Mucosa of stomach (tissue), 1 donor: ENCODE data around the gene ZMAT5.

ENCODE experiments used
- H3K27me3 ChIP-seq: one replicate; pipeline ENCODE4 v1.7.0; 2013; ENCODE audit warnings: mild to moderate bottlenecking, low read length; ENCODE audit not compliant: control insufficient read depth, insufficient read depth
- H3K36me3 ChIP-seq: one replicate; pipeline ENCODE4 v1.7.0; 2013; ENCODE audit warnings: low read length; ENCODE audit not compliant: control insufficient read depth, insufficient read depth
- H3K4me1 ChIP-seq: one replicate; pipeline ENCODE4 v1.7.0; 2013; ENCODE audit warnings: mild to moderate bottlenecking, low read length; ENCODE audit not compliant: control insufficient read depth, insufficient read depth
- H3K4me3 ChIP-seq: one replicate; pipeline ENCODE4 v1.7.0; 2013; ENCODE audit warnings: low read length
- H3K9ac ChIP-seq: one replicate; pipeline ENCODE4 v1.7.0; 2013; ENCODE audit warnings: mild to moderate bottlenecking, low read length, moderate library complexity
- H3K9me3 ChIP-seq: one replicate; pipeline ENCODE4 v1.7.0; 2013; ENCODE audit warnings: mild to moderate bottlenecking, low read length, moderate library complexity; ENCODE audit not compliant: control insufficient read depth
- donor health status: Pancreatic carcinoma.

The ZMAT5 gene

DNA sequence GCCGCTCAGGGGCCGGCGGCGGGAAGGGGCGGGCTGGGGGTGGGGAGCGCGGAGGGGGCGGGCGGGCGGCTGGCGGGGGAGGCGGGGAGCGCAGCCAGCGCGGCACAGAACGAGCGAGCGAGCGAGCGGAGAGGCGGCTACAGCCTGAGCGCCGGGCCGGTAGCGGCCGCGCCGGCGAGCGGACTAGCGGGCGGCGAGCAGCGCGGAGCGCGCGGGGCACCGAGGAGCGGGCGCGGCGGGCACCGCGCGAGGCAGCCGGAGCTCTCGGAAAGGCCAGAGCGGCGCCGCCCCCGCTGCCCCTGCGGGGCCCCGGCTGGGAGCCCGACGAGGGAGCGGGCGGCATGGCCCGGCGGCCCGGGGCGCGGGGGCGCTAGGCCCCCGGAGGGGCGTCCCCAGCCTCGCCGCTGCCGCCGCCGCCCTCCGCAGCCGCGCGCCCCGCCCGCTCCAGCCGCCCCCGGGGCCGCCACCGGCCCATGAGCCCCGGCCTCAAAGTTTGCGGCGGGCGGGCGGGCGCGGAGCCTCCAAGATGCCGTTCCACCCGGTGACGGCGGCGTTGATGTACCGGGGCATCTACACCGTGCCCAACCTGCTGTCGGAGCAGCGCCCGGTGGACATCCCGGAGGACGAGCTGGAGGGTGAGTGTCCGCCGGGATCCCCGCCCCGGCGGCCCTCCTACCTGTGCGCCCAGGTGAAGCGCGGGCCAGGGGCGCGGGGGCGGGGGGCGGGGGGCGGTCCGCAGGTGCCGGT lies 46.7 kb downstream of the ZMAT5 start, which contains the start of gene CABP7:
Gene CABP7, plus strand, starts transcription at position 105 of the 747 bp plus-strand sequence. Its CDS starts 422 bp downstream, at position 527.
- peaks cover 52% of the 10 kb centered on the region for H3K27me3 ChIP-seq
- H3K36me3 ChIP-seq, result no peaks in the 10 kb centered on the region
- no peak within 1 kb of the TSS for H3K4me3 ChIP-seq
- H3K9me3 ChIP-seq, result no peaks in the 10 kb centered on the region
- no peaks in the 10 kb centered on the region for H3K4me1 ChIP-seq
- H3K9ac ChIP-seq, result no peak within 1 kb of the TSS

DNA sequence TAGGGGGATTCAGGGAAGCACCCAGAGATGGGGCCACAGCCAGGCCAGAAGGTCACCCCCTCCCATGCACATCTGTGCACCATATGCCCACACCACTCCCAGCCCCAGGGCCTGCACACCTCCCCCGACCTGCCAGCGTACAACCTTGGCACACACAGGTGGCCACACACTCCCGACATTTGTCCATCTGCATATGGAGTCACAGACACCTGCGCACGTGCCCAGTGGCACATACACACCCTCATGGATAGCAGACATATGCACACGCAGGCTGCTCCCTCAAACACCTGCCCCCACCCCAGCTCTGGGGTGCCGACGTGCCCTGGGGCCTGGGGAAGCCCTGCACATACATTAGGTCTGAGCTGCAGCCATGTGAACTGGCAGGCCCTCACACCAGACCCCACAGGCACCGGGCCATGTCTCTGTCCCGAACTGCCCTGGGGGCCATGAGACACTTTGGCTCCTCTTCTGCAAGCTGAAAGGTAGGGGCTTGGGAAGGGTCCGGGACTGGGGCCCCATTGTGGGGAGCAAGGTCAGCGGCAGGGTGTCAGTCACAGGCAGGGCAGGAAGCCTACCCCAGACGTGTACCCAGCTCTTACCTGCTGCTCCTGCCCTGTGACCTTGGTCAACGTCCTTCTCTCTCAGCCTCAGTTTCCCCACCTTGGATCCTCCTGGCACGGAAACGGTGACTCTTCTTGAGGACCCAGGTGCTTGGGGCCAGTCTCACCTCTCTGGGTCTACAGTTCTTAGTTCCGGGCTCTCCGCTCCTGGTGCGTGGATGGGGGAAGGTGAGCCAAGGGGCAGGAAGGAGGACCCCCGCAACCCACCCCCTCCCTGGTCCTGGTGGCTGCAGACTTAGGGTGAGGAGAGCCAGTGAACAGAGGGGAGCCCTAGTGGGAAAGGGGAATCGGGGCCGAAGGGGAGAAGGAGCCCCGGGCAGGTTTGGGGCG lies 47.6 kb downstream of the ZMAT5 start:
- no peaks in the 10 kb centered on the region for H3K9me3 ChIP-seq
- H3K27me3 ChIP-seq, result peaks cover 61% of the 10 kb centered on the region
- H3K4me3 ChIP-seq, result no peak overlapping the region
- H3K36me3 ChIP-seq, result no peaks in the 10 kb centered on the region
- H3K4me1 ChIP-seq, result no peaks in the 10 kb centered on the region
- no peak overlapping the region for H3K9ac ChIP-seq

DNA sequence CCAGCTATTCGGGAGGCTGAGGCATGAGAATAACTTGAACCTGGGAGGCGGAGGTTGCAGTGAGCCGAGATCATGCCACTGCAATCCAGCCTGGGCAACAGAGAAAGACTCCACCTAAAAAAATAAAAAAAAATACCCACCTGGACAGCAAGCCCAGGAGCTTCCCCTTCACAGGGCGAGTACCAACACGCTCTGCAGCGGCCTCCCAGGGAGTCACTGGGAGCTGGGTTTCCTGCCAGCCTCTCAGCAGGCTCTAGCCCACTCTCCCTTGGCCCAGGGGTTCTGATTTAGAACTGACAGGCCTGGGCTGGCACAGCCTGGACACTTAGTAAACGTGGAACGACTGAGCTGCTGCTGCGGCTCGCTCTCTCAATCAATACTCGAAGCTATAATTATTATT lies 49.0 kb downstream of the ZMAT5 start:
- no peak overlapping the region for H3K9ac ChIP-seq
- no peaks in the 10 kb centered on the region for H3K4me1 ChIP-seq
- peaks cover 67% of the 10 kb centered on the region for H3K27me3 ChIP-seq
- H3K9me3 ChIP-seq, result no peaks in the 10 kb centered on the region
- no peaks in the 10 kb centered on the region for H3K36me3 ChIP-seq
- H3K4me3 ChIP-seq, result no peak overlapping the region

DNA sequence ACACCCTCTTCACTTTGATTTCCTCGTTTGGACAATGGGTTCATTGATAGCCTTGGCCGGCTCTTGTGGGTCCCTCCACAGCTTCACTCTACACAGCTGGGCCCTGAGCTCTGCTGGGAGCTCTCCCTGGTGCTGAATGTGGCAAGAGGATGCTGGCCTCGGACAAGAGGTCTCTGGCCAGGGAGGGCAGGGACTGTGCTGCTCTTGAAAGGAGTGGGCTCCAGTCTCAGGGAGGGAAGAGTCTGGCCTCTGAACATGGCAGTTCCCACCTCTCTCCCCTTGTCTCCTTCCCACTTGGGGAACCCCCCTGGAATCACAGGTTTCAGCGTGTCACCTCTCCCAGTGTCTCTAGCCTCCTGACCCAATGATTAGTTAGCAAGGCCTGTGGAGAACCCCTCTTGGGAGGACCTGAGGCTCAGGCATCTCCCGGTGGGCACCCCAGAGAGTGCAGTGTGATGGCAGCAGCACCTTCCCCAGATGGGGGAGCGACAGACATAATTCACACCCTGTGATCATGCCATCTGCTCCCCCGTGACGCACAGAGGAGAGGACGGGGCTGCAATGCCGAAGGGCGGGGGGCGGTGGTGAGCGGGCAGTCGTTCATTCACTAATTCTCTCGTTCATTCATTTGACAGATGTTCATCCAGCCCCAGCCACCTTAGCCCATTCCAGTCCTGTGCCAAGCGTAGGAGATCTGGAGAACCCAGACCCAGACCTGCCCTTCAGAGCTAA lies 49.8 kb downstream of the ZMAT5 start:
- H3K4me1 ChIP-seq, result no peaks in the 10 kb centered on the region
- no peaks in the 10 kb centered on the region for H3K36me3 ChIP-seq
- peaks cover 61% of the 10 kb centered on the region for H3K27me3 ChIP-seq
- no peak overlapping the region for H3K4me3 ChIP-seq
- H3K9ac ChIP-seq, result no peak overlapping the region
- H3K9me3 ChIP-seq, result no peaks in the 10 kb centered on the region

DNA sequence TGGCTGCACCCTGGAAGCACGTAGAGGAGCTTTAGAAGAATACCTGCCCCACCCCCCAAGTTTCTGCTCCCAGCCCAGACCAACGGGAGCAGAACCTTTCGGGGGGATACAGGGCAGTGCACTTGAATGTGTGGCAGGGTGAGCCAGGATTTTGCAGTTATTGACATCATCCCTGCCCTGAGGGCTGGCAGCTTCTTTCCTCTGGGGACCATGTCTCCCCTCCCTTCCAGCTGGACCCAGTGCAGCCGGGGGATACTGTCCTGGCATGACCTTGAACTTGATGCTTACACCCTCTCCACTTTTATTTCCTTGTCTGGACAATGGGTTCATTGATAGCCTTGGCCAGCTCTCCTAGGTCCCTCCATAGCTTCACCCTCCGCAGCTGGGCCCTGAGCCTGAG lies 51.1 kb downstream of the ZMAT5 start:
- Histone ChIP-seq H3K4me1 (no peaks in the 10 kb centered on the region), H3K9ac (no peak overlapping the region), H3K9me3 (no peaks in the 10 kb centered on the region), H3K36me3 (no peaks in the 10 kb centered on the region), H3K4me3 (no peak overlapping the region), H3K27me3 (peaks cover 48% of the 10 kb centered on the region)

DNA sequence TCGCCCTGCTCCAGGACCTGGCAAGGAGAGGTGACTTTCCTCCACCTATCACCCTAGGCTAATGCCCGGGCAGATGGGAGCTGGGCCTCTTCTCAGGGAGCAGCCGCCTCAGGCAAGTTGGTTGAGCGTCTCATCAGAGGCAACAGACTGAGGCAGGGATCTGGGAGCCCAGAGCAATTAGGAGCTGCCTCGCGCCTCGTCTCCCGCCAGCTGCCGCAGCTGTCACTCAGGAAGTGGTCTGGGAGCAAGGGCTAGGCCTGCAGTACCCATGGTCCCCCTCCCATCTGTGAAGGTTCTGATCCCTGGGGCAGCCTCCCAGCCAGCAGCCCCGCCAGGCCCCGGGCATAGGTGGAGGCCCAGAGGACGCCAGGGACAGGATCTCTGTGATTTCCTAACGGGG lies 51.6 kb downstream of the ZMAT5 start:
- Histone ChIP-seq H3K9ac (no peak overlapping the region), H3K4me1 (no peaks in the 10 kb centered on the region), H3K4me3 (no peak overlapping the region), H3K36me3 (no peaks in the 10 kb centered on the region), H3K27me3 (peaks cover 50% of the 10 kb centered on the region), H3K9me3 (no peaks in the 10 kb centered on the region)

DNA sequence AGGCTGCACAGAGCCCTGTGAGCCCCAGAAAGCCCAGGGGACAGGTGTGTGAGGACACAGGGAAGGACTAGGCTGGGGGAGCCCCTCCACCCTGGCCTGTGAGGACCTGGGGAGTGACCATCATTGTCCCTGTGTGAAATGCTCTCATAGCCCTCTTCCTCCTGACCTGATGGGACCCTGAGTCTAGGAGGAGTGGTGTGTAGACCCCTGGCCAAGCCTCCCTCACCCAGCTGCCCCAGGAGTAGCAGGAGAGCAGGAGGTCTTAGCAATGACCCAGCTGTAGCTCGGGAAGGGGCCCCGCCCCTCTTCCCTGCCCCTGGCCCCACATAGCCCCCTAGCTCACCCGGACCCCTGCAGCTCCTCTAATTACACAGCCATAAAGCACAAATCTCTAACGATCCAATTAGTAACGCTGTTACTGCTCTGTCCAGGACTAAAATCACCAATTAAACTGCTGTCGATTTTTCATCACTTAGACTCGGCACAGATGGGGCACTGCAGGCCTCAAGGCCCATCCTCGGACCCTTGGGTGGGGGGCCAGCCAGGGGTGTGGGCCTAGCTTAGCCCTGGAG lies 53.6 kb downstream of the ZMAT5 start:
- H3K9me3 ChIP-seq, result no peaks in the 10 kb centered on the region
- no peaks in the 10 kb centered on the region for H3K36me3 ChIP-seq
- peaks cover 36% of the 10 kb centered on the region for H3K27me3 ChIP-seq
- H3K4me1 ChIP-seq, result no peaks in the 10 kb centered on the region
- no peak overlapping the region for H3K9ac ChIP-seq
- H3K4me3 ChIP-seq, result no peak overlapping the region

DNA sequence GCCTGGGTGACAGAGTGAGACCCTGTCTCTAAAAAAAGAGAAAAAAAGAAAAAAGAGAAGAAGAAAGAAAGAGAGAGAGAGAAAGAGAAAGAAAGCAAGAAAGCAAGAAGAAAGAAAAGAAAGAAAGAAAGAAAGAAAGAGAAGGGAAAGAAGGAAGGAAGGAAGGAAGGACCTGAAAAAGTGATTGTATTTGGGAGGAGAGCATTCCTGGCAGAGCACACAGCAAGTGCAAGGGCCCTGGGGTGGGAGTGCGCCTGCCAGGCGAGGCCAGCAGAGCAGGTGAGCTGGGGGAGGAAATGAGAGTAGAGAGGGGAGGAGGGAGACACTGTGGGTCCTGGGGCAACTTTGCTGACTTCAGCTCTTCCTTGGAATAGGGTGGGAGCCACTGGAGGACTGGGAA lies 54.7 kb downstream of the ZMAT5 start:
- Histone ChIP-seq H3K9ac (no peak overlapping the region), H3K4me3 (no peak overlapping the region), H3K36me3 (no peaks in the 10 kb centered on the region), H3K27me3 (peaks cover 32% of the 10 kb centered on the region), H3K9me3 (no peaks in the 10 kb centered on the region), H3K4me1 (no peaks in the 10 kb centered on the region)

DNA sequence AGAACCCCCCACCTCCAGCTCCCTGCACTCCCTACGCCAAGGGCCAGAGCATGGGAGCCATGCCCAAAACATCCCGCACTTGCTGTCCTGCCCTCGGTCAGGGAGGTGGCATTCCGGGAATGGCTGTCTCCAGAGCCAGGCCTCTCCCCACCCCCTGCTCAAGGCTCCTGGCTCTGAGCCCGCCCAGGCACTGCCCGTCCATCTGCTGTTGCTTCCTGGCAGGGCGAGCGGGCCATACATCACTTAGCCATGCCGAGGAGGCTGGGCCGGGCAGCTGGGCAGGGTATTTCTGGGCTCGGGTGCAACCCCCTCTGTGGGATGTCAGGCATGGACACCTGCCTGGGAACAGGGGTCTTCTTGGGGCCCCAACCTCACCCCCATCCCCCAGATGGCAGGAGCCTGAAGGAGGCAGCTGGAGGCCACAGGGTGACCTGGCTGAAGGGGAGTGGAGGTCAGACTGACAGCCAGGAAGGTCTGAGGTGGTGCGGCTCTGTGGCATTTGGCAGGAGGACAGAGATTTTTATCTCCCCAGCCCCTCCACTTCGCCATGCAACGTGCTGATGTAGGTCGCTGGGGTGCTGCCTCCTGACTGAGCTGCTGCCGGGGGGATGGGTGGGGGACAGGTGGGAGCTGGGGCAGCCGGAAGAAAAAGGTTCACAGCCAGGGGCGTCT lies 55.7 kb downstream of the ZMAT5 start:
- no peak overlapping the region for H3K4me3 ChIP-seq
- peaks cover 32% of the 10 kb centered on the region for H3K27me3 ChIP-seq
- H3K9ac ChIP-seq, result no peak overlapping the region
- no peaks in the 10 kb centered on the region for H3K4me1 ChIP-seq
- no peaks in the 10 kb centered on the region for H3K9me3 ChIP-seq
- no peaks in the 10 kb centered on the region for H3K36me3 ChIP-seq

DNA sequence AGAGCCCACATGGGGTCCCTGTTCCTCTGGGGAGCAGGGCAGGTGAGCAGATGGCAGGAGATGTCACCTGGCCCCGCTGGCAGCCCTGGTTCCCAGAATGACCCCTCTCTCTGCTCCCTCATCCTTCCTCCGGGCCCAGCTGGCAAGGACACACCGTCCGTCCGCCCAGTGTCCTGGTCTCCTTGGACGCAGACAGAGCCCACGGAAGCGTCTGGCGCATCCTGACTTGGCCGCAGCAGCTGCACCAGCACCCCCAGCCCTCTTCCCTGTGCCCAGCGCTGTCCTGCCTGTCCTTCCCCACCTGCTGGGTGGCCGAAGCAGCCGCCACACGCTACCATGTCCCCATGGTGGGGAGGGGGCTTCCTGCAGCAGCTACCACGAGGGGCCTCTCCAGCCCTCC lies 56.6 kb downstream of the ZMAT5 start:
- H3K27me3 ChIP-seq, result peaks cover 32% of the 10 kb centered on the region
- H3K4me1 ChIP-seq, result no peaks in the 10 kb centered on the region

DNA sequence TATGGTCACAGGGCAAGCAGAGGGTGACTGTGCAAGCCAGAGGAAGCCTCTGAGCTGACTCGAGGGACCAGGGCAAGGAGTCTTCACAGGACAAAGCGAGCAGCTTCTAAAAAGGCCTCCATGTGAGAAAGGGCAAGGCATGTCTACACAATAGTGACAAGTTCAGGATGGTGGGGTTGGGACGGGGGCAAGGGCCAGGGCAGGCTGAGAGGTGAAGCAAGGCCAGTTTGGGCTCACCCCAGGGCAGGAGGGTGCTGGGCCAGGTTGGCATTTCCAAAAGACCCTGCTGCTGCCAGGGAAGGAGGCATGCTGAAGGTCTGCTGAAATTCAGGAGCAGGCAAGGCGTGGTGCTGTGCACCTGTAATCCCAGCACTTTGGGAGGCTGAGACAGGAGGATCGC lies 59.3 kb downstream of the ZMAT5 start:
- Histone ChIP-seq H3K9ac (no peak overlapping the region), H3K36me3 (no peaks in the 10 kb centered on the region), H3K27me3 (peaks cover 21% of the 10 kb centered on the region), H3K4me3 (no peak overlapping the region), H3K9me3 (no peaks in the 10 kb centered on the region), H3K4me1 (peaks cover 19% of the 10 kb centered on the region)

More for the DNA sequence above, 56.6 kb downstream of the ZMAT5 start:
- Histone ChIP-seq H3K9ac (no peak overlapping the region), H3K36me3 (no peaks in the 10 kb centered on the region), H3K4me3 (no peak overlapping the region), H3K9me3 (no peaks in the 10 kb centered on the region)
